ENCODE measurements around the gene RTN4IP1.

Gene RTN4IP1

GRCh38 chr6:106547601-106548453 is 81.5 kb downstream of the RTN4IP1 start:
- ATAC-seq (no peak), DNase-seq (peak; percentile 30)

DNA sequence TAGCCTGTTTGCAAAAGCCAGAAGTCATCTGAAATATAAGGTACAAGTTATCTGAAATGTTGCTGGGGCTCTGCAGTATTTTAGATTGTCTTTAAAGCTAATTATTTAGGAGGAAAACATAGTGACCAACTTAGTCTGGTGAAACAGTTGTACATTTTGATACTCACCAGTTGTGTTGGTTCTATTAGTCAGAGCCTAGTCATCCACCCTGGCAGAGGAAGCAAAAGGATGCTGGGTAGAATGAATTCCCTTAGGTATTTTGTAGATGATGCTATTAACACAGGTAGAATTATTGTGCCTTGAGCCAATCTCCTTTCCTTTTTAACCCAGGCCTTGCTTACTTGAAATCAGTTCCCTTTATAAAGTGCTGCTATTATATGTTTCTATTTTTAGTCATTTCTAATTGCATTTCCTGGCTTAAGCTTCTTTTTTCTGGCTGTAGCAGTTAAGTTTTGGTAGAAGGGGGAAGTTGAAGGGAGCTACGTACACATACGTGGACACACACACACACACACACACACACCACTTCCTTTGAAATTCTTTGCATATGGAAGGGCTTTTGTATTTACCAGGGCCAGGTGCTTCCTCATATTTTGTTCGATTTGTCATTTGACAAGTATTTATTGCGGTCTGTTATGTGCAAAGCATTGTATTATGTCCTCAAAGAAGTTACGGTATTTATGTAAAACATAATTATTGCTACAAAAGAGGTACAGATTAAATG is 82.4 kb downstream of the RTN4IP1 start:
- peak; percentile 87 for ATAC-seq
- DNase-seq: no peak

- no peak for DNase-seq
- peak; percentile 81 for ATAC-seq
Measured at GRCh38 chr6:106546261-106546690, 83.0 kb downstream of the RTN4IP1 start.

DNA sequence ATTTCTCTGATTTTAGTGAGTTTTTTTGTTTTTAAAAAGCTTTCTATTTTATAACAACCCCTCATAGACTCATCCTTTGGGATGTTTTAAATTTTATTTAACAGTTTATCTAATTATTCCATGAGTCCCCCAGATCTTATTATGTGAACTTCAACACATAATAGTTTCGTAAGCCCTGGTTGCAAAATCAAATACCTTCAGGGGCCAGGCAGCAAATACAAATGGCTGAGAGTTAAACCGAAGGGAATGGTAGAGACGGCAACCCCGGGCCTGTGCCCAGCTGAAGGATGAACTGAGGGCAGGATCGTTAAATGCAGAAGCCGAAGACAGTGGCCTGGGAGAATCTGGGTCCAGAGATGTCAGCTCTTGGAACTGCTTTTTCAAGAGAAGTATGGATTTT is 88.4 kb downstream of the RTN4IP1 start:
- no peak for DNase-seq
- no peak for ATAC-seq

DNA sequence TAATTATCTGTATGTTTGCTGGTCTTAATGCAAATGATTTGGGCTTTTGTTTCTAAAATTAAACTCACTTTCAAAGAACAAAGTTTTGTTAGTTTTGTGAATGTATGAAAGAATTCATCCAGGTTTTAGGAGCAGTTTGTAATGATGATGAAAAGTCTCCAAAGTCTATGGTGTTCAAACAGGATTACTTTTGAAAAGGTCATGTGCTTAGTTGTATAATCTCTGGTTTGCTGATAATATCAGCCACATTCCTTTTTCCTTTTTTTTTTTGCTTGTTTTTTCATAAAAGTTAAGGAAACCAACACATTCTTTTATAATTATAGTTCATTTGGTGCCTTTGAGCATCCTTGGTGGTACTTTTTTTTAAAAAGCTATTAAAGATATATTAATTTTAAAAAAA is 88.9 kb downstream of the RTN4IP1 start:
- ATAC-seq (no peak), DNase-seq (no peak)

DNA sequence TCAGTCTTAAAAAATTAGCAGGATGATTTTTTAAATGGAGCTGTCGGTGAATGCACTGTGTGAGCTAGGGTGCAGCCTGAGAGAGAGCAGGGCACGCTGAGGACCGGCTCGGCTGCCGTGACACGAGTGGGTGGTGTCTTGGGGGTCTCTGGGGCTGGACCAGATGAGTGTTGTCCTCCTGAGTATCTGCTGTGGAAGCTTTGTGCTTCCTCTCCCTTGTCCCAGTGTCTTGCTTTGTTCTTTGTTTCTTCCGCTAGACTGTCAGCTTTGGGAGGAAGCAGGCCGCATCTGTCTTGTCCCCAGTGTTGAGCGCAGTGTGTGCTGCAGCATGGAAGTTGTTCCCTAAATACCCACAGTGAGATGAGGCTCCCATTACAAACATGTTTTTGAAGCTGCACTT is 89.4 kb downstream of the RTN4IP1 start:
- DNase-seq (no peak), ATAC-seq (no peak)

DNA sequence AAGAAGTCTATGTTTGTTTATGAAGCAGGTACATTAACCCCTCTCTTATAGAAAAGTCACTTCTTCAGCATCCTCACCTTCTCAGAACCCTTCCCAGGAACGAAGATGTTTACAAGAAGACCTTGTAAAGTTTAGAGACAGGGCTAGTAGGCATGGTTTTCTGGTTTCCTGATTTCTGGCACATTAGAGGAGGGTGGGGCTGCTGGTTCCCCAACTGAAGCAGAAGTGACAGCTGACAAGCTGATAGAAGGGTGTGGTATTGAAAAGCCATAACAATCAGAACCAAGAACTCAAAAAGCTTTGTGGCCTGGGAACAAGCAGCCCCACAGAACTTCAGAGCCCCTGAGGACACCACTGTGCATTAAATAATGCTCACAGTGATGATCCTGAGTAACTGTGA is 91.2 kb downstream of the RTN4IP1 start:
- DNase-seq: no peak
- no peak for ATAC-seq

DNA sequence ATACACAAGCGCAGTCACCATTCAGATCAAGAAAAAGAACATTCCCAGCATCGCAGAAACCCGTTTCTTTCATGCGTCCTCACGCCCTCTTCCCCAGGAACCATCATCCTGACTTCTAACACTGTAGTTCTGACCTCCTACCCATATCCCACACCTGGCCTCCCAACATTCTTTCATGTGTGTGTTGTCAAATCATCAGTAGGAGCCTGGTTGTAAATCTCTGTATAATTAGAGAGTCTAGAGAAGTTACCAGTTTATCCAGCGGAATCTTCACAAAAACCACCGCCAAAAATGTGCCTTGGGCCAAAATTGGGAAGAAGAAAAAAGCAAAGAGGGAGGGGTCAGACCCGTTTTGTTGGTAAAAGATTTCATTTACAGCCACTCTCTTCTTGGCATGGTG is 91.6 kb downstream of the RTN4IP1 start:
- no peak for DNase-seq
- ATAC-seq: no peak

DNA sequence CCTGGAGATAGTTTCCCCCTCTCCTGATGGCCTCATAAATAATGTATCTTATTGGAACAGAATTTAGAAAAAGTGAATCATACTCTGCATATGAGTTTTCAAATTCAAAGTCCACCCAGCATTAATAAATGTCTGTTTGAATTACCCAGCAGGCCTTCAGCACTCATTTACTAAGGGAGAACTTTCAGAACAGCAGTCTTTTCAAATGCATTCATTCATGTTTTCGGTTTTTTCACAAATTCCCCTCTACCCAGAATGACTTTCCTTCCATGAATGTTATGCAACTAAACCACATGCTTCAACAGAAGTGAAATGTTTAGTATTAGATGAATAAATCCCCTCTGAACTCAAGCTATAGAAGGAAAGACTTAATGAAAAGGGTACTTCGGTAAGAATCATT is 92.4 kb downstream of the RTN4IP1 start:
- ATAC-seq (no peak), DNase-seq (no peak)

GRCh38 chr6:106536357-106536756 is 92.9 kb downstream of the RTN4IP1 start:
- DNase-seq: no peak
- ATAC-seq: no peak

DNA sequence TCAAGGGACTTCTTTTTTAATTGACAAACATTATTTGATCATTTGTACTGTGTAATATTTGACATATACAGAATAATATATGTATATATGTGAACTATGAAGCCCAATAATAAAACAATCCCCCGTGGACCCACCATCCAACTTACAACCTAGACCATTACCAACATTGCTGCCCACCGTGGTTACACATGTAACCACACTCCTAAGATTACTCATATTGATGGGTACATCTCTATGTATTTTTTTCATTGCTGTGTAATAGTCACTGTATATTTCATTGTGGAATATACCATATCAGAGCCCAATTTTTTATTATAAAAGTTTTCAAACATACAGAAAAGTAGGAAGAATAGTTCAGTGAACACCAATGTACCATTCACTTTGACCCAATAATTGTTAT is 94.3 kb downstream of the RTN4IP1 start:
- ATAC-seq: peak; percentile 61
- DNase-seq: no peak

DNA sequence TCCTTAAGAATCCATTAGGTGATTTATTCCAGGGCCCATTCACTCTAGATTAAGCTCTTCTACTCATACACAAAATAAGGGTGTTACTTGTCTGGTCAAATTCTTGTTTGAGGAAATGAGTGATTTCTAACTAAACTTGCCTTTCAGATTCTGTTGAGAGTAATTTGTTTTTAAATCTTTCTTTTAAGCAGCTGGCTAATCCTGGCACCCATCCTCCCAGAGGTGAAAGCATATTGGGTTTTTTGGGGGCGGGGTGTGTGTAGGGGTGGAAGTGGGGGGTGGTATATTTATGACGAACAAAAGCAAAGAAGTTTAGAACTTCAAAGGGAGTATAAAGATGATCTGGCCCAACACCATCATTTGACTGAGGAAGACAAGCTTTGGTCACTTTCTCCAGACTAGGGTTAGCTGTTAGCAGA is 94.7 kb downstream of the RTN4IP1 start:
- ATAC-seq: peak; percentile 82
- peak; percentile 61 for DNase-seq

DNA sequence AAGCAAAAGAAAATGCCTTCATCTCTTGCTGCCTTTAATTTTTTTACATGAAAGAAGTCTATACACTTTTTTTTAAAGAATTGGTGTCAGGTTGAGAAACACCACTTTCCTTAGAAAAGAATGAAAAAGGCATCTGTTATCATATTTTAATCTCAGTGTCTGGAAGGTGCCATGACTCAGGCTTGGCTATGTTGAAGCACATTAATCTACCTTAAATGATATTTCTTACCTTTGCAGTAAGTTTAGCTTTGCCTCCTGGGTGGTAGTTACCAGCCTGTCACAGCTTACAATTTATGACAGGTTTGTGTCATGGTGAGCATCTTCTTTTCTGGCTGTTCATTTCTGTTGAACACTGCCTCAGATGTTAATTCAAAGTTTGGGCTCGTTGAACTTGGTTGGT is 95.3 kb downstream of the RTN4IP1 start:
- ATAC-seq (no peak), DNase-seq (no peak)

- ATAC-seq (no peak), DNase-seq (no peak)
Measured at GRCh38 chr6:106533054-106533453, 96.2 kb downstream of the RTN4IP1 start.

DNA sequence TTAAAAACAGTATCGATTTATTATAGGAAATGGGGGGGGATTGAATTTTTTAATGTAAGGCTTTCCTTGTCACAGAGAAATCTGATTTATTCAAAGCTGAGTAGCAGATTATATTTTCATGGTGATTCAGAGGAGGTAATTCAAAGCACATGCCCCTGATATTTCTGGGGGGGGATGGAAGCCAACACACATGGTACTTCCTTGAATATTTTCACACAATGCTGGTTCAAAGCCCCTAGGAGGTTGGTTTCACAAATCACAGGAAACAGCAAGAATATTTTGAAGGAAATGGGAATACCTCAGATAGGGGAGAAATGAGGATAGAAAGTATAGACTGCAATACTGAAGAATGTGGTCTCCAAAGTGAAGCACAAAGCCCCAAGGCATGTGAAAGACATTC is 98.8 kb downstream of the RTN4IP1 start:
- no peak for ATAC-seq
- DNase-seq: no peak

- ATAC-seq: no peak
- DNase-seq: no peak
Measured at GRCh38 chr6:106530026-106530425, 99.3 kb downstream of the RTN4IP1 start.

GRCh38 chr6:106529438-106529837 is 99.9 kb downstream of the RTN4IP1 start:
- DNase-seq: no peak
- ATAC-seq: no peak

GRCh38 chr6:106528521-106528920 is 100.8 kb downstream of the RTN4IP1 start:
- ATAC-seq: no peak
- no peak for DNase-seq

GRCh38 chr6:106527979-106528378 is 101.3 kb downstream of the RTN4IP1 start:
- DNase-seq (no peak), ATAC-seq (peak; percentile 66)

DNA sequence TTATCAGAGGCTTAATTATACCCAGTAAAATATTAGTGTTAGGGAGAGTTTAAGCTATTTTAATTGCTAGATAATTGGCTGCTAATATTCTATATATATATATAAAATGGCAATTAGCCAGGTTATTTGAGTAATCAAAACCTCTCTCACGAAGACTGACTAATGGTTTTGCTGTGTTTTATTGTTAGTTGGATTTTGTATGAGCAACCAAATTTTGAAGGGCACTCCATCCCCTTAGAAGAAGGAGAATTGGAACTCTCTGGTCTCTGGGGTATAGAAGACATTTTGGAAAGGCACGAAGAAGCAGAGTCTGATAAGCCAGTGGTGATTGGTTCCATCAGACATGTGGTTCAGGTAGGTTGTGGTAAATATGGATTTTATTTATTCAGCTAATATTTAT is 102.2 kb downstream of the RTN4IP1 start:
- ATAC-seq: no peak

DNA sequence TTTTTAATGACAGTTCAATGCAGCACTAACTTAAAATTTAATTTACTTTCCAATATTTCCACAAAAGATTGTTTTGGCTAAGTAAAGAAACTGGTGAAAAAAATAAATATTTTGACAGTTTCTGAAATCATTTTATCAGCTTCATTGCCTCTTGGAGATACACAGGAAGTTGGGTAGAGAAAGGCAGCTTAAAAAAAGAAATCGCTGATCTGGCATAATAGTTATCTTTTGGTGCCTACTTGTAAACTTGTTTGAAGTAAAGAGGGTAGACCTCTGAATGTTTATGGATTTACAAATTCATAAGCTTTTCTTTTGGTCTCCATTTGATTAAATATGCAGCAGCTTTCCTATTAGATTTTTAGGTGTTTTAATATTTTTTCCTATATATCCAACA is 103.4 kb downstream of the RTN4IP1 start:
- ATAC-seq (no peak), DNase-seq (no peak)

More for the DNA sequence above, 102.2 kb downstream of the RTN4IP1 start:
- DNase-seq: no peak

DNA sequence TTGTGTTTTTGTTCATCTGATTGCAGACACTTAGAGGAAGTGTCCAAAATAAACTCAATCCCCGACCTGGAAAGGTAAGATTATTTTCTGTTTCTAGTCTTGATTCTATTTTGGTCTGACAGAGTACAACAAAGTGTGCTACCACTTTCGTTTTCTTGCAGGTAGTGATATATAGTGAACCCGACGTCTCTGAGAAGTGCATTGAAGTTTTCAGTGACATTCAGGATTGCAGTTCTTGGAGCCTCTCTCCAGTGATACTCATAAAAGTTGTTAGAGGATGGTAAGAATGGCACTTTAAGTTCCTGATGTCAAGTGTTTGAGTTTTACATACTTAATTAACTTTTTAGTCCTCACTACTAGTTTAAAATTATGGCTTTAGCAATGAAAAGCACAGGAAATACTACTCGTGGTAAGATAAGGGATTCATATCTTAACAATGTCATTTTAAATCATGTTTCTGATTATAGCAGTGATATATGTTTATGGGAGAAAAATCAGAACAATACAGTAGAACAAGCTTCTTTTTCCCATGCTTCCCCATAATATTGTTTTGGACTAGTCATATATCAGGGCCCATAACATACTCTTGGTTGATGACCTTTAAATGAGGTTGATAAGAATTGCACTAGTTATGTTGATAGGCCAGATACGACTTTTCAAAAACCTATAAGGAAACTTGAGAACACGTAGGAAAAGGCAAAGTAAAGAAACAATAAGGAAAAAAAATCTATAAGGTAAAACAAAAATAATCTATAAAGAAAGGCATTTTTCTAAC is 104.0 kb downstream of the RTN4IP1 start:
- ATAC-seq (peak; percentile 37), DNase-seq (no peak)

Data from stimulated activated naive CD8-positive, alpha-beta T cell treated with anti-CD3 and anti-CD28 coated beads, Interleukin-15, Interleukin-2, amounts not matched to agents 100 U/mL and 50 U/mL, for 24 hours (primary cell).